GM19467 (cell line): ENCODE data around the gene TBC1D24.
"Not testable (repeated sequence)": the region's sequence is repeated elsewhere in the genome, so short reads cannot be mapped to it uniquely, and the experiment has no call there.

Source experiments
- ATAC-seq: cut with Tn5 transposase; IDR thresholded peaks from one replicate; pipeline ENCODE4 v1.9.1; 2021; ENCODE audit warnings: mild to moderate bottlenecking, moderate library complexity; ENCODE audit not compliant: unreplicated experiment

Gene TBC1D24

GRCh38 chr16:2554709-2555425 lies 79.9 kb downstream of the TBC1D24 start:
- ATAC-seq, result not testable (repeated sequence)
